HG02840 (cell line): ENCODE data around the gene PRADC1.
"Not testable (repeated sequence)": the region's sequence is repeated elsewhere in the genome, so short reads cannot be mapped to it uniquely, and the experiment has no call there.

Source experiments
- ATAC-seq: cut with Tn5 transposase; IDR thresholded peaks from one replicate; pipeline ENCODE4 v1.9.1; 2021; ENCODE audit warnings: mild to moderate bottlenecking, moderate library complexity, moderate number of reproducible peaks; ENCODE audit not compliant: unreplicated experiment, low FRiP score

PRADC1 gene

GRCh38 chr2:73233154-73233931, at the start of gene PRADC1:
PRADC1 (minus strand) TSS chr2:73233239; CDS start chr2:73233160, 79 bp downstream.
- ATAC-seq: peak; percentile 93

DNA sequence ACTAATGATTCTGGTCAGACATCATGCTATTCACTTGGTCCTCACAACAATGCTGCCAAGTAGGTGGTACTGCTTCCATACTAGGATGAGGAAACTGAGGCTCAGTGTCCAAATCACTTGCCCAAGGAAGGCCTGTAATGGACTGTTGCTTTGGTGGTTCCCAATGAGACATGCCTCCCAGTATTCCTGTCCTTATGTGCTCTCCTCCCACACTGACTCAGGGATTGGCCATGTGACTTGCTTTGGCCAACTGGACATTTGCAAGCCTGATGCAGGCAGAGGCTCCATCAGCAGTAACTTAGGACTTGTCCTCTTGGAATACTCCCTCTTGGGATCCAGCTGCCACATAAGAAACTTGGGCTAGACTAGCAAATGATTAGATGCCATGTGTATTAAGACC, 48.2 kb upstream of the PRADC1 start:
- ATAC-seq: no peak

DNA sequence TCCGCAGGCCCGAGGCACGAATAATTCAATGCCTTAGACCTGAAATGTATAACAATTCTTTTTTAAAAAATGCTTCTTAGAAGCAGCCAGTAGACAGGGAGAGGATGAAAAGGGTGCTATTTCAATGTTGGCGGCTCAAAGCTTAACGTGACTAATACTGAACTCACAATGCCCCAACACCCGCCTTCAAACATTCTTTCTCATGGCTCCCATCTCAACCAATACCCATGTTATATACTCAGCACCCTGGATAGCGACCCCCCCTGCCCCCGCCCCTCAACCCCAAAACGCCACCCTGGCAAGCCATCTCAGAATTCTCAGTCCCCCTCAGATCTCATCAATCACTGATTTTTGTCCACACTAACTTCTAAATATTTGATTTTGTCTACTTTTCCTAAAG, 46.8 kb upstream of the PRADC1 start:
- no peak for ATAC-seq

GRCh38 chr2:73272270-73272669, 39.2 kb upstream of the PRADC1 start:
- ATAC-seq: no peak

GRCh38 chr2:73269686-73270465, 36.8 kb upstream of the PRADC1 start:
- ATAC-seq: no peak

- ATAC-seq: peak; percentile 50
Observed at GRCh38 chr2:73268830-73269685, 36.0 kb upstream of the PRADC1 start.

- ATAC-seq: no peak
Observed at GRCh38 chr2:73268366-73268829, 35.4 kb upstream of the PRADC1 start.

DNA sequence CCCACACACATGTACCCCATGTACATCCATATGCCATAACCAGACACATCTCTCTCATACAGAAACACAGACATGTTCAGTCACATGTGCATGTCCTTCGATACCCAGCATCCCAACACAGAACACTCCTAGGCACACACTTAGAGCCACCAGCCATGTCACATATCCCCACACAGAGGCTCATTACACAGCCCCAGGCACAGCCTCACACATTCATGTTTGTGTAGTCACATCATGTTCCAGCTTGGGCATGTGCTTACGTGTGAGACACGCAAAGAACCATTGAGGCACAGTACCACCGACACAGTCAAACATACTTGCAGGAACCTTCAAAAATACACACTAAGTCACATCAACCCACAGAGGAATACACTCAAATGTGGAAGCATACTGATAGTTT, 34.0 kb upstream of the PRADC1 start:
- no peak for ATAC-seq

DNA sequence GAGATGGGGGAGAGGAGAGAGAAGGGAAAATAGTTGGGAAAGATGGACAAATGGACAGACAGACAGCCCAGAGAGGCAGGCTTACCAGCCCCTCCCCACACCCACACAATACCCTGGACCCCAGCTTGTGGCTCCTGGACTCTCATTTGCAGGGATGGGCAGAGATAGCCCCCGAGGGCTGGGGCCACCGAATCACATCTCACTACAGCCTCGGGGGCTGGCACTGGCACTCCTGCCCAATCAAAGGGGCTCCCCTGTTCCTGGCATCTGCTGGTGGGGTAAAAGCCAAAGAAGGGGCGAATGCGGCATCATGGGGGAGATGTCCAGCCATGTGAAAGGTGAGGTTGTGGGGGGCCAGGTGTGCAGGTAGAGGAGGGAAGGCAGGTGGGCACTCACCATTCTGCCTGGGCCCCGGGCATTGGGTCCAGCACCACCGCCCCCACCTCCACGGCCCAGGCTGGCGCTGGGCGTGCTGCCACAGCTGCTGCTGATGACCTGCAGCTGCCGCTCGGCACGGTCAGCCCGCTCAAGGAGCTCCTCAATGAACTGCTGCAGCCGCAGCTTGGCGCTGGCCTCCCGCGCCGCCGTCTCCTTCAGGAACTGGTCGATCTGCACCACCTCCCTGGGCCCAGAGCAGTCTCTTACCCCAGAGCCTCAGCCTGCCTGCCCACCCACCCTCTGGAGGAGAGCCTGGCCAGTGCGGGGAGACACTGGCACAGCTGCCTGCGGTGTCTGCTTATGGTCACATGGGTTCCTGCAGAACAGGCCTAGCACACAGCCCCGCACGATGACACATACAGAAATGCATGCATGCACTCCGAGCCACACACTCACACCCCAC, 33.2 kb upstream of the PRADC1 start:
- no peak for ATAC-seq

GRCh38 chr2:73265298-73266060, 32.4 kb upstream of the PRADC1 start:
- no peak for ATAC-seq

GRCh38 chr2:73264783-73265182, 31.7 kb upstream of the PRADC1 start:
- ATAC-seq: no peak

DNA sequence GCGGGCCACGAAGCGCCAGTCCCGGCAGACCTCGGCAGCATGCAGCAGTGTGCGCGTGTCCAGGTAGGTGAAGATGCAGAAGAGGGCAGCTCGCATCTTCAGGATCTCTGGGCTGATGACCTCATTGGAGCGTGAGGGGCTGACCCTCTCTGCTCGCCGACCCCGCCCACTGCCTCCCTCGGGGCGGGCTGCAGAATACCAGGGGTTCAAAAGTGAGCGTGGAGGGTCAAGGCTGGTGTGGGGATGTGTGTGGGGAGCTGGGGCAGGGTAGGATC, 31.2 kb upstream of the PRADC1 start:
- no peak for ATAC-seq

DNA sequence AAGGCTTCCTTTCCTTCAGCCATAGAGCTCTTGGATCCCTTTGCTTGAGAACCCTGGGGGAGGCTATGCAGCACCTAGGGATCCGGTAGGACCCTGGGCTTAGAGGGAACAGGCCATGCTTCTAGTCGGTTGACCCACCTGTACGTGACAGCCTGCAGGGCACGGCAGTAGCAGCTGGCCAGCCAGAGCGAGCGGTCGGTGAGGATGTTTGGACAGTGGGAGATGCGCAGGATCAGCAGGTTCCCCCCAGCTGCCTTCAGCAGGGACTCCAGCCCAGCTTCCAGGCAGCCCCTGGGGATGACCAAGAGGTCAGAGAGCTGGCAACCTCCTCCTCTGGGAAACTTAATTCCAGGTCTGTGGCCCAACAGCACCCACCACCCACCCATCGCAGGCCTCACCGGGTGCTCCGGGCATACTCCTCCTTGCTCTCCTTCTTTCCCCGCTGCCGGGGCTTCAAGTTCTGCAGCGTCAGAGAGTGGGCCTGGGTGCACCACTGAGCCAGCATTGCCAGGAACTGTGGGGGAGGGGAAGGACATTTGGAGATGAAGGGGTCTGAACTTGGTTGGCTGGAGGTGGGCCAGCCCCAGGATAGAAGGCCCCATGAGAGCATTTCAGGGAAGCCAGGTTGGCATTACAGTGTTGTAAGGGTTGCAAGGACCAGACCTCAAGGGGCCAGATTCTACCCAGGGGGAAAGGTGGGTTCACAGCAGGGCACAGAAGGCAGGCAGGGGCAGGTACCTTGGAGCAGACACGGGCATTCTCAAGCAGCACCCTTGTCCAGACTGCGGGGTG, 30.7 kb upstream of the PRADC1 start:
- ATAC-seq: no peak

DNA sequence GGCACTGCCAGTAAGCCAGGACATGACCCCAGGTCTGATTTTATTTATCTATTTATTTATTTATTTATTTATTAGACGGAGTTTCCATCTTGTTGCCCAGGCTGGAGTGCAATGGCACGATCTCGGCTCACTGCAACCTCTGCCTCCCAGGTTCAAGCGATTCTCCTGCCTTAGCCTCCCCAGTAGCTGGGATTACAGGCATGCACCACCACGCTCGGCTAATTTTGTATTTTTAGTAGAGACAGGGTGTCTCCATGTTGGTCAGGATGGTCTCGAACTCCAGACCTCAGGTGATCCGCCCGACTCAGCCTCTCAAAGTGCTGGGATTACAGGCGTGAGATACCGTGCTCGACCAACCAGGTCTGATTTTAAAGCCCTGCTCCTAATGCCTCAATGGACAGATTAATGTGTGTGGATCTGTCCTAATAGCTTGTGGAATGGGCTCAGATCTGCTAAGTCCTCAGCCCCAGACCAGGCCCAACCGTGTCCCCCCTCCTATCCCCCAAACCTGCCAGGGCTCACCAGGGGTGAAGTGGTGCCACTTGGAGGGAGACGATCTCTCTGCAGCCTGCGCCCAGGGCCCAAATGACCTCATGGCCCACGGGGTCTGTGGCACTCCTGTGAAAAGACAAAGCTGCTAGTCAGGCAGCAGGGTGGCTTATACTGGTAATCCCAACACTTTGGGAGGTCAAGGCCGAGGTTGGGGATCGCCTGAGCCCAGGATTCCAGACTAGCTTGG, 29.8 kb upstream of the PRADC1 start:
- not testable (repeated sequence) for ATAC-seq

- no peak for ATAC-seq
Observed at GRCh38 chr2:73262108-73262651, 29.1 kb upstream of the PRADC1 start.

DNA sequence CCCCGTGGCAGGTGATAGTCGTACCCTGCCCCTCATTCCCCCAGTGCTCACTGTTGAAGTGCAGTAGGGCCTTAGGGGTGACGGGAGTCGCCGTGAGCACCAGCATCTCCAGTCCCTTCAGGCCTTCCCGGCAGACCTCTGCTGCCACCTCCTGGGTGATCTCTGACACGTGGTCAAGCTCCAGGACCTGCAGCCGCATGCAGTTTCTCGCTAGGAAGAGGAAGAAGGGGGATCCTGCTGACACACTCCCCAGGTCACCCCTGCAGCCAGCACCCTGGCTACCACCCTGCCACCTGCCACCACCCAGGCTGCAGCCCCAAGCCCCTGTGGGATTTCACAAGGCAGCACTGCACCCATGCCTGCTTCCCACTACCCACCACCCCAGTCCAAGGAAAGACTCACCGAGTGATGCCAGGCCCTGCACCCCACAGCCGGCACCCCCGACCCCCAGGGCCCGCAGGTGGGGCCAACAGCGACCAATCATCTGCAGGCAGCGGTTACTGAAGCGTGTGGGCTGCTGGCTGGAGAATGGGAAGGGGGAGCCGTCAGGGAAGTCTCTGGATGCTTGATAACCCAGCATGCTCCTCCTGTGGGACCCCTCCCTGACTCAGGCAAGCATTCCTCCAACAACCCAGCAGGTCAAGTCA, 27.4 kb upstream of the PRADC1 start:
- ATAC-seq: no peak

GRCh38 chr2:73259704-73260337, 26.8 kb upstream of the PRADC1 start:
- ATAC-seq: no peak
